ENCODE measurements around the gene AUNIP. TPM values are rescaled to one million over a fixed set of nuclear protein-coding genes. Genes with fewer than 3 reads are reported as not detected.

The AUNIP gene
- total RNA-seq (4.5 and 4.8 TPM in 2 replicates), polyA plus RNA-seq (1.6 and 1.8 TPM in 2 replicates), polyA minus RNA-seq (1.6 and 3.0 TPM in 2 replicates), Bru-seq, nascent RNA (percentile 59 among the genes with signal in this experiment), BruChase-seq, experiment 1, labeled RNA remaining after a 6-hour chase (percentile 47 among the genes with signal in this experiment), BruChase-seq, experiment 2, labeled RNA remaining after a 2-hour chase (percentile 53 among the genes with signal in this experiment)
- 2.9 and 3.2 TPM in 2 replicates for polyA plus RNA-seq (2011; cell fraction: cytosol; rRNA removed)
- 1.3 and 1.7 TPM in 2 replicates for polyA plus RNA-seq (2011; cell fraction: nucleus; rRNA removed)
- 1.7 and 2.8 TPM in 2 replicates for polyA plus RNA-seq (2012)
- 12.4 TPM for polyA minus RNA-seq (2011; cell fraction: cytosol; rRNA and poly(A)+ RNA removed)
- polyA minus RNA-seq (2011; cell fraction: nucleus; rRNA and poly(A)+ RNA removed), result 1.9 and 2.6 TPM in 2 replicates
- long read RNA-seq, transcript AUNIP-201 (3 exons, 2,116 nt), result major isoform, 13 of 14 reads
- long read RNA-seq, partial matches to known transcripts, result 0 of 14 reads
- long read RNA-seq, other reads (novel, unspliced or antisense), result 1 of 14 reads

GRCh38 chr1:25858906-25859789, at the start of gene AUNIP:
Gene AUNIP, minus strand, starts transcription at chr1:25859457. Its CDS starts 100 bp downstream, at chr1:25859357.
- peaks cover 0 to 7% of the 10 kb centered on the region in 2 experiments for H3K36me3 ChIP-seq (ENCODE audit: control insufficient read depth in 2 of 2, extremely low read depth in 1 of 2, insufficient read depth in 2 of 2, low read length in 2 of 2)
- H3K9me3 ChIP-seq (replicated peaks; ENCODE audit: control insufficient read depth, insufficient read depth, low read length), result no peaks in the 10 kb centered on the region
- H3K4me1 ChIP-seq (ENCODE audit: control insufficient read depth, extremely low read depth, insufficient read depth, low read length), result peaks cover 21% of the 10 kb centered on the region
- peaks cover 11% of the 10 kb centered on the region for H3K79me2 ChIP-seq (ENCODE audit: control insufficient read depth, insufficient read depth, low read length)
- CTCF ChIA-PET, result no interaction called here
- POLR2A ChIA-PET, result no interaction called here
- no peaks in the 10 kb centered on the region for H3K9me1 ChIP-seq (replicated peaks; ENCODE audit: control insufficient read depth, extremely low read depth, insufficient read depth, low read length)
- intact Hi-C loops (cut with micrococcal nuclease), result loop anchor here (1.0 kb wide), 2 partner anchors 16 to 39 kb away; partner anchors contain the start of gene PAQR7
- no peaks in the 10 kb centered on the region for H3K27me3 ChIP-seq (ENCODE audit: control insufficient read depth in 2 of 2, insufficient read depth in 2 of 2, low read length in 2 of 2)
- peak within 1 kb of the TSS; percentile 51 for H3K27ac ChIP-seq (ENCODE audit: insufficient read depth, low read depth, low read length)
- BruUV-seq (replicated peaks), result TSS peak; percentile 95
- TF ChIP-seq EZH2 (IDR thresholded peaks at IDR 0.05; ENCODE audit: borderline replicate concordance, low read depth, low read length, severe bottlenecking) (no peak), POLR2AphosphoS5 (IDR thresholded peaks at IDR 0.05; ENCODE audit: insufficient read depth, low read depth, low read length) (peak; percentile 61), GATA2 (IDR thresholded peaks at IDR 0.05; ENCODE audit: insufficient read depth, insufficient read length, low read depth, low read length) (no peak), JUN (IDR thresholded peaks at IDR 0.05; ENCODE audit: borderline replicate concordance, insufficient read depth, insufficient read length, low read depth) (no peak), CTCF (IDR thresholded peaks at IDR 0.05; ENCODE audit: extremely low read depth in 1 of 2, insufficient read depth in 1 of 2, low read depth in 1 of 2, low read length in 2 of 2) (no peak), MYC (IDR thresholded peaks at IDR 0.05; ENCODE audit: low read depth, low read length) (no peak), FOS (IDR thresholded peaks at IDR 0.05; ENCODE audit: borderline replicate concordance, insufficient read depth, low read length) (no peak), MAX (IDR thresholded peaks at IDR 0.05; ENCODE audit: insufficient read depth, insufficient read length) (peak; percentile 67), POLR2A (IDR thresholded peaks at IDR 0.05; ENCODE audit: low read depth, low read length) (peak; percentile 78)
- peak within 1 kb of the TSS; percentile 55 to 64 (median 61) for H3K4me3 ChIP-seq (replicated peaks in 1 of 3; ENCODE audit: insufficient read depth in 1 of 3, low read depth in 1 of 3, low read length in 3 of 3)
- no peaks in the 10 kb centered on the region for H4K20me1 ChIP-seq (replicated peaks; ENCODE audit: control insufficient read depth, extremely low read depth, insufficient read depth, low read length)
- dilution Hi-C loops (cut with MboI; ENCODE audit: extremely low pct_ligation_motif_present, low sequenced_read_pairs), result no loop called here
- H3K4me2 ChIP-seq (ENCODE audit: insufficient read depth, low read length), result peak within 1 kb of the TSS; percentile 90
- FAIRE-seq (peak; percentile 82), DNase-seq (ENCODE audit: low read depth, low spot score) (peak; percentile 85)
- peak within 1 kb of the TSS; percentile 91 for H2AFZ ChIP-seq (ENCODE audit: low read depth, low read length)
- H3K9ac ChIP-seq (replicated peaks; ENCODE audit: extremely low read depth, insufficient read depth, low read length), result peak within 1 kb of the TSS; percentile 81
